MV-4-11 (cell line): Measurements from ENCODE around the gene DLX2.
A peak's percentile ranks its signal among the peaks of the same experiment; 100 is the strongest.
"Not testable (repeated sequence)": the region's sequence is repeated elsewhere in the genome, so short reads cannot be mapped to it uniquely, and the experiment has no call there.

Experiments
- DNase-seq: peaks from one replicate; lab custom pipeline; 2025; lab: John Stamatoyannopoulos, UW

DLX2 gene

DNA sequence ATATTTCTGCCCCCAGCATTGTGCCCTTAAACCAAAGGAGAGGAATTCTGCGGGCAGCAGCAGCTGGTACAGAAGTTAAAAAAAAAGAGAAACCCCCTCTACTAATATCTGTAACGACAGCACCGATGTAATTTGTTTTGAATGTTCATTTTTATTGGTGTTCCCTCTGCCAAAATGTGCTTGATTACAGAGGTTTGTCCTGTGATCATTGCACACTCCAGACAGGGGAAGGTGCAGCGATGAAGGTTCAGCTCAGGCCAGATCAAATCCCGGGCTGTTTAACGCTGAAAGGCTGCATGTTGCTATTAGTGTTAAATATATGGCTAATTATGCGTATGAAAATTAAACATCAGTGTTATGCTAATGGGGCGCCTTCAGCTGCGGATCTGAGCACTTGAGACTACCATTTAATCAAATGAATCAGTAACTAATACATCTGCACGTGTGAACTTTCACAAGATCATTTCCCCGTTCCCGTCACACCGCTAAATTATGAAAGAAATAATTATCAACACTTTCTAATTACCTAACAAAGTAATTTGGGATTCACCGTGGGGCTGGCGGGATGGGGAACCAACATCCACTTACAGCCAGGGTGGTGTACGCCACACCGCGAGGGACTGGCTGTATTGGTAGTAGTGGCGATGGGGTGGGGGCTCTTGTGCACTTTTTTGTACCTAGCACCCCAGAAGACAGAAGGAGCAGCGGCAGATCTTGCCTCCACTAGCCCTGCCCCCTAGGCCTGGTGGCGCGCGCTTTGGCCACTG is 18.9 kb downstream of the DLX2 start:
- DNase-seq = no peak

DNA sequence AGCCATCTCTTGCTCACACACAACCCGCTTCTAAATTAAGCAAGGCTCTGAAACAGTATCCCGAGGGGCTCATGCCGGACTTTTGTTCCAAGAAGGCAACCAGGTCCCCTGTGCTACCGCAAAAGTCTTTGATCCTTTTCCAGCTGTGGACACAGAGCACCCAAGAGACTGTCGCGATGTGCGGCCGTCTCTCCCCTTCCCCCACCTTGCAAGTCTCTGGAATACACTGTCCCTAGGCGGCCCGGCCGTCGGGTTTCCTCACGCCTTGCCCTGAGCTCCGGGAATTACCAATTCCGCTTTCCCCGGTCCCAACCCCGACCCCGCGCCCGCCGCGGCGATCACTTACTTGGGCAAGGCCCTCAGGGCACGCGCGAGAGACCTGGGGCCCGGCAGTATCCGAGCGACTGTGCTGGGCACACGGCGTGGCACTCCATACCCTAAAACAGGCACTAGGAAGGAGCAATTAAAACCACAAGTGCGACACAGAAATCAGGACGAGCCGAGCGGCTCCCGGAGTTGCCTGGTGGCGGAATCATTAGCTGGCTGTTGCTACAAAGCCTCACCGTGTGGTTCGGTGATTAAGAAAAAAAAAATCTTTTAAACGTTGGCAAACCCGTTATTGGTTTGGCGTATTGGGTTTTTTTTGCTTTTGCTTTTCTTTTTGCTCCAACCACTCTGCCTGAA is 19.6 kb downstream of the DLX2 start:
- DNase-seq = no peak

DNA sequence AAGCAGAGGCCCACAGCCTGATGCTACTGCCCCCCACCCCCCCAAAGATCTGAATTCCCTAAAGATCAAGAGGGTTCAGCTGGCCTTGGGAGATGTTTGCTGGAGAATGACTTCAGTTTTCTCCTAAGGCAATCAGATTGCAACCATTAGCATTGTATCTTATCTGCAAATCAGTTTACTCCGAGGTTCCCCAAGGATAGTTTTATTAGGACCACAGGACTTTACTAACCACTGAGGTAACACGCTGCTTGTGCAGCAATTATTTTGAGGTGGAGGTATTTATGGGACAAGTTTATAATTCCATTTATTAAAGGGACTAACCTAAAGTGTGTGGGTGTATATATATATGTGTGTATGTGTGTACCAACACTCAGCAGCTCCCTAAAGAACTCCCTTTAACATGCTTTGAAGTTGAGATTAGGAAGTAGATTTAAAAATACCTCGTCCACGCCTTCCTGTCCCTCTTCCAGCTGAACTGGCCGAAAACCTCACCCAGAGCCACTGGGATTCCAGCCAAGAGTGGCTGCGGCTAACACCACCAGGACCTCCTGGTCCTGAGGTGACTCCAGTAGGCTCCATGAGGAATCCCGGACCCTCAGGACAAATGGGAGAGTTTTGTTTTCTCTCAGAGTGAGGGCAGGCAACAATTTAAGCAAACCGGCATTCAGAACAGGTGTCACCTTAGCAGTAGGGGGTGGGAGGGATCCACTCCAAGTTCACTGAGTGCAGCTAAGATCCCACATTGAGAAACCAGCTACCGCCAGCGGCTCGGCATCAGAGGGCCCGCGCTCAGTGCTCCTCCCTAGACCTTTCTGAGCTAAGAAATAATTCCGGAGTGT is 20.4 kb downstream of the DLX2 start:
- DNase-seq = no peak

DNA sequence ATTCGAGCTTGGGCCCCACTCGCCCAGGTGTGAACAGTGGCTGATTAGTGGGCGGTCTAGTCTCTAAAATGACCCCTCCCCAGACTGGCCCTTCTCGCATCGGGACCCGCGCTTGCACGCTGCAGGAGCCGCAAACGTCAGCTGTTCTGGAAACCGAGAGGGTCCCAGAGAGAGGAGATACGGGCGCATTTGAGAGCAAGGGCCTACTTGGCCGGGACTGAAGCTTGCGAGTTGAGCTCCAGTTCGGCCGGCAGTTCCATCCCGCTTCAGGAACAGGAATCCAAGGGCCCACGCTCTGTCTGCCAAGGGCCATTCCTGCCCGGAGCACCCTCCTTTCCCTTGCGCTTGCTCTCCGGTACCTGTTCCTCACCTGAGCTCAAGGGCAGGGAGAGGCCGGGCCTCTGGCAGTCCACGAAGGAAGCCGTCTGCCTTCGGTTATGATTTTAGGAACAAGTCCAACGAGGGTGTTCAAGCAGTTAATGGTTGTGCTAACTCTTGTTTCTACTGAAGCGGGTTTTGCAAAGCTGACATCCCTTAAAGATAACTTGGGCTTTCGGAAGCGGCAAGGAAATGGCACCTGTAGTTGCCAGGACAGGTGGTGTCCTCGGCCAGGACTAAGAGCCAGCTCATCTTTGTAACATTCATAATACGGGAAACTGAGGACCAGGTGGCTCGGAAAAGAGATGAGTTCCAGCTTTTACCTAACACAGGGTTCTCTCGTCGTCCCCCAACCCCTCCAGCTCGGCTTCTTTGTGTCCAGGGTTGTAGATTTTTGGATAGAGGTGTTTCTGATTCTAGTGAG is 21.3 kb downstream of the DLX2 start:
- no peak for DNase-seq

- DNase-seq = no peak
These were observed 22.0 kb downstream of the DLX2 start for GRCh38 chr2:172080641-172081220.

GRCh38 chr2:172079838-172080640 is 22.7 kb downstream of the DLX2 start:
- DNase-seq = peak; percentile 55

DNA sequence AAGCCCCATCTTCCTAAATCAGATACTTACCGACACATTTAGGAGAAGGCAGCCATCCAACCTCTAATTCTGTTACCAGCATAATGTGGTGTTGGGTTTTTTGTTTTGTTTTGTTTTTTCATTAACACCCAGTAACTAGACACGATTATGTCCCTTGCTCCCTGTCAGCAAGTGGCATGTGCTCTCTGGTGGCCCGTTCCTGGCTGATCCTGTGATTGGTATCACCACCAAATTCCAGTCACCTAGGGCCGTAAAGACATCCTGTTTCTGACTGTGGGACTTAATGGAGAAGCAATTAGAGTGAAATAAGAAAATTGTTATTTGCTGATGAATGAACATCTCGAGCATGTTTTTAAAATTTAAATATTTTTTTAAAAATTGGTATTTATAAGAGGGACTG is 23.3 kb downstream of the DLX2 start:
- no peak for DNase-seq

DNA sequence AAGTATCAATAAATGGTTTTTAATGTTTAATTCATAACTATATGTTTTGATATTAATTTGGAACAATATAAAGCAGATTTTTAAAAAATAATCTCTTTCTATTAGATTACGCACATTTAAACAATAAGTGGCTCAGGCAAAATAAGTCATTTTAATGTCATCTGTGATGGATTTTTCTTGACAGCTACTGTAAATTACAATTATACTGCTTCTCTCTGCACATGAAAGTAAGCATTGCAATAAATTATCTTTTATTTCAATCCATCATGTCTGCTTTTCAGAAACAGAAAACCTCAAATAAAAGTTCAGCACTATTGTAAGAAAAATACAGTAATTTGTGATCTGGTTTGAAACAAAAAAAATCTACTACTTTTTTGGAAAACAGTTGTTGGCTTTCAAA is 28.4 kb downstream of the DLX2 start:
- no peak for DNase-seq

- no peak for DNase-seq
These were observed 29.2 kb downstream of the DLX2 start for GRCh38 chr2:172073518-172073917.

DNA sequence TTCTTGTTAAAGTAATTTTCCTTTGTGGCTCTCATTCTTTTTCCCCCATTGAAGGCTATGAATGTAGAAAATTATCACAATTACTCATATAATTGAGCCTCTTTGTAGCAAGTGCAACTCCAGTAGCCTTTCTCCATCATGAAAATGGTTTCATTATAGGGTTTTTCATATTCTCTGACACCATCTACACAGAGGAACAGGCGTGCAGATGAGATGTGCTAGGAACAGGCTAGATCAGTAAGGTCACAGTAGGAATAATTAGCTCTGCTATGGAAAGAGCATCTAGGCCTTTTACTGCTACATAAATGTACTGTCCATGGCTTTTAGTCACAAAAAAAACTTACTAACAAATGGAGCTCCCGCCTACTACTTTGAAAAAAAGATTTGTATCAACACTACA is 30.0 kb downstream of the DLX2 start:
- DNase-seq = no peak

DNA sequence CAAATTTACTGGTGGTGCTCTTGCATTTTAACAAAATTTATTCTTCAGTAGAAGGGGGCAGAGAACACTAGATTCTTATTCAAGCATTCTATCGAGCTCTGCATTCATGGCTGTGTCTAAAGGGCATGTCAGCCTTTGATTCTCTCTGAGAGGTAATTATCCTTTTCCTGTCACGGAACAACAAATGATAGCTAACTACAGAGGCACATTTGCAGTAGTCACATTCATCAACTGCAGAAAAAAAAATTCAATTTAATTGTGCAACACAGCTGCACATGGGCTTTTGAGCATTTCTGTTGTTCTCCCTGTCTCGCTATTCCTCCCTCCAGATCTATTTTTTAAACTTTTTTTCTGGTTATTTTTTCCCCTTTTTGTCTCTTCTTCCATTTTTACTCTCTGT is 30.4 kb downstream of the DLX2 start:
- no peak for DNase-seq

DNA sequence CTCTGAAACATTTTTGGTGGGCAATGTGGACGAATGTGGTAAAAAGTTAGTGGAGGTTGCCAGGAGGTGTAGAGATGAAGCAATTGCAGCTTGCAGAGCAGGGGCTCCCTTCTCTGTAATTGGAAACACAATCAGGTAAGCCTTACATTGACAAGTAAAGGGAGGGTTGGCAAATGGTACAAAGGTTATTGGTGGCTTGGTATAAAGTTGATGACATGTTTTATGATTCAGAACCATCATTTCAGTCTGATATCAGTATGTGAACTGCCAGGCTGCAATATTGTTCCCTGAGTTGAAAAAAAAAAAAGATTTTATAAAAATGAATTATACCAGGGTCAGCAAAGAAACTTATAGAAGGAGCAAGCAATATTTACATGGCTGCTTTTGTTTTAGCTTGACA is 31.8 kb downstream of the DLX2 start:
- no peak for DNase-seq

GRCh38 chr2:172067905-172068304 is 34.8 kb downstream of the DLX2 start:
- not testable (repeated sequence) for DNase-seq

DNA sequence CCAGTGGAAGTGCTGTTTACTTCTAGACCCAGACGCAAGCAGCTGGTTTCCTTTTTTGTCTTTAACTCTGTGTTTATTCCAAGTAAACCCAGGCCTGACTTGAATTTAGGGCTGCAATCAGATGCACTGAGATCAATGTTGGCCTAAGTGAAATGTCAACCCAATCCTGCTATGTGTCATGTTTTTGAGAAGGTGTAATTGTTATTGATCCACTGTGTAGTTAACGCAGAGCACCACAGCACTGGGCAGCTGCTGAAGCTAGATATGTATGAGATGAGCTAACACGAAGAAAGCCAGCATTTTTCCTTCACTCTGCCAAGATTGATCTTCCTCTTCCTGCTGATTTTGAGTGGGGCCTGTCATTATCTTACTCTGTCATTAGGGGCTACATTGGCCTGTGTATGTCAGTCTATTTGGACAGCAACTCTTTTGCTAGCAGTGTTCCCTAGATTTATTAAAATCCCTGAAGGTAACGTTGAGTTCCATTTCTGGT is 36.3 kb downstream of the DLX2 start:
- DNase-seq = no peak

DNA sequence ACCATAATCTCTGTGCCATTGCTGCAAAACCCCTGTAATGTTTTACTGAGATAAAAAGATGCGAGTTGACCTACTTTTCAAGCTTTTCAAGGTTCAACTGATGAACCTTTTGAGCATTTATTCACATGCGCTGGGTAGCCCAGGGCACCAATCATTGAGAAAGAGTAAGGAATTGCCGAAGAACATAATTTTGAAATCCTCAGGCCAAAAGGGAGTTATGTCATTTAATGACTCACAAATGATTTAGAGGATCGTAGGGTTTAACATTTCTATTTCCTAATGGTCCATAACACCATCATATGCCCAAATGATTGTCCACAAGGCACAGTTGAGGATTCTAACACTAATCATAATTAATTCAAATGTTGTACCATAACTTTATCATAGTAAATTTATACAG is 37.6 kb downstream of the DLX2 start:
- peak; percentile 12 for DNase-seq

GRCh38 chr2:172063446-172063845 is 39.3 kb downstream of the DLX2 start:
- no peak for DNase-seq

GRCh38 chr2:172062402-172063004 is 40.2 kb downstream of the DLX2 start:
- DNase-seq = no peak

DNA sequence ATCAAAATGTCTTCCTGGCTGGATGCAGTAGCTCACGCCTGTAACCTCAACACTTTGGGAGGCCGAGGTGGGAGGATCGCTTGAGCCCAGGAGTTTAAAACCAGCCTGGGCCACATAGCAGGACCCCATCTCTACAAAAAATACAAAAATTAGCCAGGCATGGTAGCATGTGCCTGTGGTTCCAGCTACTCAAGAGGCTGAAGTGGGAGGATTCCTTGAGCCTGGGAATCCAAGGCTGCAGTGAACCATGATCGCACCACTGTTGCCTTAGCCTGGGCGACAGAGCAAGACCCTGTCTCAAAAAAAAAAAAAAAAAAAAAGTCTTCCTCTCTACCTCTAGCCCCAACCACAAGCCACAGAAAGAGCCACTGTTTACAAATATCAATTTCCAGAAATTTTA is 42.6 kb downstream of the DLX2 start:
- DNase-seq = not testable (repeated sequence)

GRCh38 chr2:172058660-172059059 is 44.0 kb downstream of the DLX2 start:
- DNase-seq = no peak

- DNase-seq = no peak
These were observed 46.4 kb downstream of the DLX2 start for GRCh38 chr2:172056293-172056692.
